ENCODE data around the gene KIF17.

KIF17 gene

GRCh38 chr1:20657024-20657423 is 60.8 kb downstream of the KIF17 start:
- DNase-seq: no peak

GRCh38 chr1:20654104-20654690 is 63.6 kb downstream of the KIF17 start:
- no peak for DNase-seq

- DNase-seq: no peak
These were observed 65.5 kb downstream of the KIF17 start for GRCh38 chr1:20652300-20652699.

GRCh38 chr1:20648946-20649345 is 68.9 kb downstream of the KIF17 start:
- no peak for DNase-seq

GRCh38 chr1:20648438-20648837 is 69.4 kb downstream of the KIF17 start:
- no peak for DNase-seq

GRCh38 chr1:20645414-20645813 is 72.4 kb downstream of the KIF17 start:
- DNase-seq: no peak

- DNase-seq: no peak
These were observed 73.4 kb downstream of the KIF17 start for GRCh38 chr1:20644416-20644815.

GRCh38 chr1:20643080-20643479 is 74.7 kb downstream of the KIF17 start:
- DNase-seq: no peak

- DNase-seq: no peak
These were observed 75.8 kb downstream of the KIF17 start for GRCh38 chr1:20641975-20642374.

- peak; percentile 72 for DNase-seq
These were observed 77.6 kb downstream of the KIF17 start for GRCh38 chr1:20640183-20640597.

- DNase-seq: no peak
These were observed 80.9 kb downstream of the KIF17 start for GRCh38 chr1:20636785-20637347.

GRCh38 chr1:20634594-20635084 is 83.2 kb downstream of the KIF17 start:
- no peak for DNase-seq

GRCh38 chr1:20634065-20634593 is 83.7 kb downstream of the KIF17 start:
- DNase-seq: no peak

- peak; percentile 82 for DNase-seq
These were observed 84.4 kb downstream of the KIF17 start, which contains the start of gene PINK1 for GRCh38 chr1:20633190-20634064. PINK1 (plus strand) TSS chr1:20633458; CDS start chr1:20633549, 91 bp downstream.

- DNase-seq: no peak
These were observed 85.4 kb downstream of the KIF17 start for GRCh38 chr1:20632386-20632785.

- no peak for DNase-seq
These were observed 87.1 kb downstream of the KIF17 start for GRCh38 chr1:20630729-20631128.

- DNase-seq: no peak
These were observed 91.3 kb downstream of the KIF17 start for GRCh38 chr1:20626524-20626923.

- DNase-seq: no peak
These were observed 91.7 kb downstream of the KIF17 start for GRCh38 chr1:20626098-20626427.

GRCh38 chr1:20625176-20626097 is 92.4 kb downstream of the KIF17 start:
- DNase-seq: no peak

- DNase-seq: no peak
These were observed 93.1 kb downstream of the KIF17 start for GRCh38 chr1:20624709-20625108.

GRCh38 chr1:20621012-20621411 is 96.8 kb downstream of the KIF17 start:
- no peak for DNase-seq

GRCh38 chr1:20619999-20620398 is 97.8 kb downstream of the KIF17 start:
- no peak for DNase-seq

- no peak for DNase-seq
These were observed 99.3 kb downstream of the KIF17 start for GRCh38 chr1:20618550-20618949.
